NCI-H345 treated with DMSO at 0.1 percent for 48 hours (cell line): Measurements from ENCODE around the gene PI16.
A peak's percentile ranks its signal among the peaks of the same experiment; 100 is the strongest.

Experiments used
- DNase-seq: peaks from one replicate; lab custom pipeline; 2025; ENCODE audit not compliant: unreplicated experiment; lab: John Stamatoyannopoulos, UW

PI16 gene

DNA sequence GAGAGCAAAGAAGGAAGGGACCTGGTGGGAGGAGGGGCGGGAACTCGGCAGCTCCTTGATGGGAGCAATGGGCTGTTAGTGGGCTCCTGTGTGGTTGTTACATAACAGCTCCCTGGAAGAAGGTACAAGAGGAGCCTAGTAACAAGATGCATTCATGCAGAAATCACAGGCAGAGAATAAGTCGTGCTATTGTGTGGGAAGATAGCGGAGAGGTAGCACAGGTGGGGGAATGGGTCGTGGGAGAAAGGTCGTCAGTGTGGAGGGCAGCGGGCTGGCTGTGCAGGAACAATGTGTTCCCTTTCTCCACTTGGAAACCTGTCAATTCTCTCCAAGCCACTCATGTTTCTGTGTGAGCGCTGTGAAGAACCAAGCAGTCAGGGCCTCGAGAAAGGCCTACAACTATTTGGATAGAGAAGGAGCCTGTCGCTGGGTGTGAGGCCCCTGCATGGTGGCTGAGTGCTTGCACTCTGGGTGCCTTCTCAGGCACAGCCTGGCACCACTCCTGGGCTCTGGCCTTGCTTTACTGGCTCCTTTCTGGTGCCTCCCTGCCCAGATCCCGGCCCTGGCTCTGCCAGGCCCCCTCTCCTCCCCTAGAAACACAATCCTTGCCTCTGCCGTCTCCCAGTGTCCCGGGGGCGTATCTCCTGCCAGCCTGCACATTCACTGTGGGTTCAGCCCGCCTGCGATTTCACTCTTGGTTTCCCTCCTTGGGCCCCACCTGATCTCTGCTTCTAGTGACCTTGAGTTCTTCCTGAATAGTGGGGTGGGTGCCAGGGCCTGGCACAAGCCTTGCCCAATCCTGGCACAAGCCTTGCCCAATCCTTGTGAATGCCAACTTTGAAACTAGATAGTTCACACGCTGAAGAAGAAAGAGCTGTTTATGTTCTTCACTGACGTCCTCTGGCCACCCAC is 43.5 kb downstream of the PI16 start:
- DNase-seq, result no peak

DNA sequence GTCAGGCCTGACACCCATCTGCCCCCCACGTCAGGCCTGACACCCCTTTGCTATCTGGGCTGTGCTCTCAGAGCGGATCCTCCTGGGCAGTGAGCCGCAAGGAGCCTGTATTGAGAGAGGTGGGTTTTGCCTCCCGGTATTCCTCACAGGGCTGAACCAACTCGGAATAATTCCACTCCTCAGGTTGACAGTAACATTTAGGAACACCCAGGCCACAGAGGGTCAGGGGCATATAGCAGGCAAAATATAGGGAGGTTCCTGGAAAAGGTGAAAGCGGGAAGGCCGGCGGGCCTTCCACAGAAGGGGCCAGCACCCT is 44.1 kb downstream of the PI16 start:
- no peak for DNase-seq

DNA sequence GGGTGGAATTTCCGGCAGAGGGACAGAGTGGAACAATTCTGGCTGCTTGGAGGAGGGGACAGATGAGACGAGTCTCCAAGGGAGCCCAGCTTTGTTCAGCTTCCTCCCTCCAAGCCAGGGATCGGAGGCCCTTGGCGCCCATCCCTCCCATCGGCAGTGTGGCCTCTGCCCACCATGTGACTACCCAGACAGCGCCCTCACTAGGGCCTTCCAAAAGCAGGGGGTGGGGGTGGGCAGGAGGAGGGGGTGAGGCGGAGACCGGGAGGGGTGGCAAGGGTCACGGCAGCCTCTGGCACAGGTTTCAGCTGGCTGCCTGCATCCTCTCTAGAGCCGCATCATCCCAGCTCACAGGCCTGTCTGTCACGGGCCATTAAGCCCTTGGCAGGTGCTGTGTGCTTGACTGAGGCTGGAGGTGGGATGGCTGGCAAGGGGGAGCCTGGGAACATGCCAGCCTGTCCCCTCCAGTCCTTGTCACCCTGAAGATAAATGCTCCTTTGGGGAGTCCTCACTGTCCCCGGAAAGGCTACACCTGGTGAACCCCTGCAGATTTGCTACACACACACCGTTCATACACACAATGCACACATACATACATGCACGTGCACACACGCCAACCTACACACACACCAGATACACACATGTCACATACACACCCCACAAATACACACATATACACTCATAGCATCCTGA is 44.7 kb downstream of the PI16 start:
- peak; percentile 94 for DNase-seq

DNA sequence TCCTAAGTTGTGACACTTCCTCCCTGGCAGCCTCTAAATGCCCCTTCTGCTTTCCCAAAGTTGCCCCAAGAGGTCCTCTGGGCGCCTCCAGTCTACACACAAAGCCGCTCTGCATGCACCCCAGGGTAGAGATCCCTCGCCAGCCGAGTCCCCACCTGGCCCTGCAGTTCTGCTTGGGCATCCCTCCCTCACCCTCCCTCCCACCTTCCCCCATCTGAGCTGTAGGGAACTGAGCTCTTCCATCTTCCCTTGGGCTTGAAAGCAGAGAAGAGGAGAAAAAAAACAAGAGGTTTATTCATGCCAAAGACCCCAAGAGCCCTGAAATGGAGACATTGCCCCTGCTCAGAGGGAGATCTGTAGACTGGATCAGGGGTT is 45.2 kb downstream of the PI16 start:
- DNase-seq, result peak; percentile 81

DNA sequence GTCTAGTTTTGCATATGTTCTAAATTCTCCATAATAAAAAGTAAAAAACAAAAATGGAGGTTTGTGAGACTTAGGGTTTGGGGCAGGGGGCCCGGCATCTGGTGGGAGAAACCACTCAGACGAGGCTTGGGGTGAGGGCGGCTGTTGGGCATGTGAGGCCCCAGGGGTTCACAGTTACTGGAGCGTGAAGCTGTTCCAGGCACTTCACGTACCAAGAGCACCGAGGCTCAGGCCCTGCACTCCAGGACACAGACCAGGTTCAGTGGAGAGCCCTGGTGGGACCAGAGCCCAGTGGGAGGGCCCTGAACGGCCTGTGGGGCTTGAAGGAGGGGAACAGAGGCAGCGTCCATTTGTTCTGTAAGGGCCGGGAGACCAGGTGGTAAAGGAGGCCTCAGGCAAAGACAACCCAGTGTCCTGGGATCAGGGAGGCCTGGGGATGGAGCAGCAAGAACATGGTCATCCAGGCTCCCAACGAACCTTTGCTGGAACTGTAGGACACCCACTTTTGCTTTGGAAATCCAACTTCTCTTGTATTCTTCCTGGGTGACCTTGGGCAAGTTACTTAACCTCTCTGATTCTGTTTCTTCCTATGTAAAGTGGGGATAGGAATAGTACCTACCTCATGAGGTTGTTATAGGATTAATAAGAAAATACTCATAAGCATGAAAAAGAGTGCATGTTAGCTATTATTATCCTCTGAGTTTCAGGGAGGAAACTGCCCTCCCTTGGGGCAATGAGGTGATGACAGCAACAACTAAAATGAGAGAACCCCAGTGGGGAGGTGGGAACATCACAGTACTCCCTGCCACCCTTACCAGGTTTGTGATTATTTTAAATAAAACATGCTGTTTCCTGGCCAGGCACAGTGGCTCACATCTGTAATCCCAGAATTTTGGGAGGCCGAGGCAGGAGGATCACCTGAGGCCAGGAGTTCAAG is 49.8 kb downstream of the PI16 start:
- DNase-seq, result no peak

DNA sequence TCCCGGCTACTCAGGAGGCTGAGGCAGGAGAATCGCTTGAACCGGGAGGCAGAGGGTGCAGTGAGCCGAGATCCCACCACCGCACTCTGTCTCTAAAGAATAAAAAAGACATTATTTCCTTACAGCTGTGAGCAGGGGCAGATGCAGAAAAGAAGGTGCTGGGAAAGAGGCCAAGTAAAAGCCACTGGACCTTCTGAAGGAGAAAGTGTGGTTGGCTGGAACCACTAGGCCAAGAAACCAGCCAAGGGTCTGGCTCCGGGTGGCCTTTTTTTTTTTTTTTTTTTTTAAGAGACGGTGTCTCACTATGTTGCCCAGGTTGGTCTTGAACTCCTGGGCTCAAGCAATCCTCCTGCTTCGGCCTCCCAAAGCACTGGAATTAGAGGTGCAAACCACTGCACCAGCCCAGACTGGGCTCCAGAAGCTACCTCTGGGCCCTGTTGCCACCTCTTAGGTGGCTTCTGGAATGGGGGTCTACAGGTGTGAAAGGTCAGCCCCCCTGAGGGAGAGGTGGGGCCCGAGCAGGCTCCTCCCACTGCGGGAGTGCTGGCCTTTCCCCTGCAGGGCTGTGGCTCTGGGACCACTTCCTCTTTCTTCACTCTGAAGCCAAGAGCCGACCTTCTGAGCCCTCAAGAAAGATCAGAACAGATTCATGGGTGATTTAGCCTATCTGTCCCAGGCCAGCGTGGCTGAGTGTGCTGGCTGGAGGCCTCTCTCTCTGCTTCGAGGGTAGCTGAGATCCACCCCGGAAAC is 50.7 kb downstream of the PI16 start, which contains the start of gene FGD2:
FGD2 (plus strand) TSS at position 595 of the 750 bp plus-strand sequence. CDS start 163 bp downstream, outside the sequence.
- no peak for DNase-seq

DNA sequence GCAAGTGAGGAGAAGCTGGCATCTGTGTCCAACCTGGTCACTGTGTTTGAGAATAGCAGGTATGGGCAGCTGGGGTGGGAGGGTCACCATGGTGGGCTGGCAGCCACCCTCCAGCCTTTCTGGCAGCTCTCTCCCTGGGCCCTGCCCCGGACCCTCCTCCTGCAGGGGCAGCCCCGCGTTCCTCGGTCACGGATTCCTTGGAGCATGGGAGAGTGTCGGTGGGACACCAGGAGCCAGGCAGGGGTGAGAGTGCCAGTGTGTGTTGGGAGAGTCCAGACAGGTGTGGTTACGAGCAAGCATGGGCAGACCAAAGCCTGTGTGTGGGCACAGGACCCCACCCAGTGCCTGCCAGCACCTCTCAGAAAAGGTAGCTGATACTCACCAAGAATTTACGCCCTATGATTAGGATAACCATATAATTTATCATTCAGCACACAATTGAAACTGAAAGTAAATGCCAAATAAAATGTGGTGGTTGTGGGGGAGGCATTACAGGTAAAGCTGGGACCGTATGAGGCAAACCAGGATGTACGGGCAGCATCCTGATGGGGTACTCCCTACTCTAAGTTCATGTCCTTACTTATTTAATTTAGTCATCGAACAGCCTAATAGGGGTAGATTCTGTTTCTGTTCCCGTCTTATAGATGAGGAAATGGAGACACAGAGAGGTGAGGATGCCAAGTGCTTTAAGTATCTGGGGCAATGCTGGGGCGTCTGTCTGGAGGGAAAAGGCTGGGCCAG is 51.5 kb downstream of the PI16 start:
- DNase-seq, result no peak

DNA sequence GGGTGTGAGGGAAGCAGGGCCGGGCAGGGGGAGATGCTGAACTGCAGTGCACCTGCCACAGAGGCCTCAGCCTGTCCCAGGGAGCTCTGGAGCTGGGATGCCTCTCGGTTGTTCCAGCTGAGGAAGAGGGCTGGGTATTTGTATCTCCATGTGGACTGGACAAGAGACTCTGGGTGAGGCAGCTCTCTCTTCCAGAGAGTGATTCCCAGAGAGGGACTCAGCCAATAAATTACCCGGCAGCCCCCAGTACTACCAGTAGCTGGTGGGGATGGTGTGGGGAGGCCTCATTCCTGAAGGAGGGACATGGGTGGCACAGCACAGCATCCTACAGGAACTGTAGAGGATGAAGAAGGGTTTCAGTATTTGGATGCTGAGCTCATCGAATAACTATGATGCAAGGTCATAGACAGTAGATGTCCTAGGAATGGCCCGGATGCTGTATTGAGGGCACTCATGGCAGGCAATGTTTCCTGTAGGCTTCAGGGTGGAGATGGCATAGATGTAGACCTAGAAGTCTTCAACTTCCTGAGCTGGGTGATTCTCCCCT is 52.3 kb downstream of the PI16 start:
- no peak for DNase-seq

DNA sequence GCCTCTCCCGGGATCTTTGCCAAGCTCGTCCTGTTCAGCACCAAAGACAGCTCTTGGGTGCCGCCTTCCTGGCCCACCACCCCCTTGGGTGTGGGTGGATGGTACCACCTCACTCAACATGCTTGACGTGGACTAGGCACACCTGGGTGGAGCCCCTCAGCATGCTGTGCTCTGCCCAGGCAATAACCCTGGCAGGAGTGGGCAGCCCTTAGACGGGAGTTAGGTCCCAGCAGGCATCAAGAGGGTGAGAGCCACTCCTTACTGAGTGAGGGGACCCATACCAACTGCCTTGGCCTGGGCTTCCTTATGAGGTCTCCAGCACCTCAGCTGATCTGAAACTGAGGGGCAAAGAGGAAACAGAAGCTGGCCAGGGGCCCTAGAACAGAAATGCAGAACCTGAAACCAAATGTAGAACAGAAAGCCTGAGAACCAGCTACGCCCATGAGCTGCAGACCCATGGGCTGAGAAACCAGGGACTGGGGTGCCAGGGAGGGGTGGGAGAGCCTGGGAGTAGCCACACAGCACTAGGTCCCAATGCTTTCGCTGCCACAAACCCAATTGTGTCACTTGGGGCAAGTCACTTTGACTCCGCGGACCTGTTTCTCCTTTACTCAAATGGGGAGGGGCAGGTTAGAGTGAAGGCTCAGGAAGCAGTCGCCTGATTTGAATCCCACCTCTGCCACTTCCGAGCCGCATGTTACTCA is 53.0 kb downstream of the PI16 start:
- DNase-seq, result no peak

DNA sequence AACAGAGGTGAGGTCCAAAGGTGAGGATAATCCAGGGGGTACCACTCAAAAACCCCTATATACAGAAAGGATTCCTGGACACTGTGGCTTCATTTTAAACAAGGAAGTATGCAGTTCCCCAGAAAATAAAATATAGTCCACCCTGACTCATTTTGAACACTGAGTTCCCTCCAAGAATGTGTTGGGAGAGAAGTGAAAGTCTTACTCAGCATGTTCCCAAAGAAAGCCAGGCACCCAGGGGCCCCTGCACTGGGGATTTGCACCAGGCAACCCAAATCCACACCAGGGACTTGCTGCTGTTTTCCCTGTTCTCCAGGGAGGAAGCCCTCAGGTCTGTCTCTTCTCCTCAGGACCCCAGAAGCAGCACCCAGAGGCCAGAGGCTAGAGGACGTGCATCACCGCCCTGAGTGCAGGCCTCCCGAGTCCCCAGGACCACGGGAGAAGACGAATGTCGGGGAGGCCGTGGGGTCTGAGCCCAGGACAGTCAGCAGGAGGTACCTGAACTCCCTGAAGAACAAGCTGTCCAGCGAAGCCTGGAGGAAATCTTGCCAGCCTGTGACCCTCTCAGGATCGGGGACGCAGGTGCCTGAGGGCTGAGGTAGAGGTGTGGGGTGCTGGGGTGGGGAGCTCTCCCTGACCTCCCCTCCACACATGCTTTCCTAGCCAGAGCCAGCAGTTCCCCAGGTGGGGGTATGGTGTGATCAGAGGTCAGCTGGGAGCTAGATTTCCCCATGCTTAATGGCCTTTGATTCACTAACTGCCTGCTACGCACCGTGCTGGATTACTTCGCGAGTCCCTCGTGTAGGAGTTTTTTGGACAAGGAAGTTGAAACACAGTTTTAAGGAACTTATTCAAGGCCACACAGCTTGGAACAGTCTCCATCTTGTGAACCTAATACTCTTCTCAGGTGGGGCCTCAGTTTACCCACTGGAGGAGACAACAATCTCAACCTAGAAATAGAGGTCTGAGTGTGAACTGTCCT is 54.2 kb downstream of the PI16 start:
- DNase-seq, result no peak

DNA sequence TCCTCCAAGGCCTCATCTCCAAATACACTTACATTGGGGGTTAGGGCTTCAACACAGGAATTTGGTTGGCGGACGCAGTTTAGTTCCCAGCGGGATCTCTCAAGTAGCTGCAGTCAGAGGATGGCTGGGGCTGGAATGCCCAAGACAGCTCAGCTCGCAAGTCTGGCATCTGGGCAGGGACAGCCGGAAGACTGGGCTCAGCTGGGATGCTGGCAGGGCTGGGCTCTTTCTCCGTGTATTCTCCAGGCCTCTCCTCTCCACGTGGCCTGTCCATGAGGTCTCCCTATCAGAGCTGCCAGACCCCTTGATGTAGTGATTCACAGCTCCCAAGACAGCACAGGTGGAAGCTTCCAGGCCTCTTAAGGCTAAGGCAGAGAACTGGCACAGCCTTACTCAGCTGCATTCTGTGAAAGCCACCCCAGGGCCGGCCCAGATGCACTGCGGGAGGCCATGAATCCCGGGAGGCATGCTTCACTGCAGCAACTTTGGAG is 55.9 kb downstream of the PI16 start:
- no peak for DNase-seq

DNA sequence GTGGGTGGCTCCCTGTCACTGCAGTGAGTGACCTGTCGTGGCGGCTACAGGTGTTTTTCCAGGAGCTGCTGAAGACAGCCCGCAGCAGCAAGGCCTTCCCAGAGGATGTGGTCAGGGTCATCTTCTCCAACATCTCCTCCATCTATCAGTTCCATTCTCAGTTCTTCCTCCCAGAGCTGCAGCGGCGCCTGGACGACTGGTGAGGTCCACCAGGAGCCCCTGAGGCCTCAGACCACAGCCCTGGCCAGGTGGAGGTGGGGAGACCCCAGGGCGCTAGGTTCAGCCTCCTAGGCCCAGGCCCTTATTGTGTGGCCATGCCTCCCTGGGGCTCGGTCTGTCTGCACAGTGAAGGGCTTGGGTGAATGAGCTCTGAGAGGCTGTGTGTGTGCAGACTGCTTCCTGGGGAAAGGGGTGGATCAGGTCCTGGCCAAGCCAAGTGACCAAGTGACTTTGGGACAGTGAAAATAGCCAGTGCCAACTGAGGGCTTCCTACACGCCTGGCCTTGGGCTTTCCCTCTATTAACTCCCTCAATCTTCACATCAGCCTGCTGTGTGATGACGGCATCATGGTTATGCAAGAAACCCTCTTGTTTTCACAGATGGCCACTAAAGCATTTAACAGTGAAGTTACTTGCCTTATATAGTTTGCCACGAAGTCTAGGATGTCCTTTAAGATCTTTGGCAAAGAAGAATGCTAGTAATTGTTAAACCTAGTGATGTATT is 57.3 kb downstream of the PI16 start:
- DNase-seq, result no peak

DNA sequence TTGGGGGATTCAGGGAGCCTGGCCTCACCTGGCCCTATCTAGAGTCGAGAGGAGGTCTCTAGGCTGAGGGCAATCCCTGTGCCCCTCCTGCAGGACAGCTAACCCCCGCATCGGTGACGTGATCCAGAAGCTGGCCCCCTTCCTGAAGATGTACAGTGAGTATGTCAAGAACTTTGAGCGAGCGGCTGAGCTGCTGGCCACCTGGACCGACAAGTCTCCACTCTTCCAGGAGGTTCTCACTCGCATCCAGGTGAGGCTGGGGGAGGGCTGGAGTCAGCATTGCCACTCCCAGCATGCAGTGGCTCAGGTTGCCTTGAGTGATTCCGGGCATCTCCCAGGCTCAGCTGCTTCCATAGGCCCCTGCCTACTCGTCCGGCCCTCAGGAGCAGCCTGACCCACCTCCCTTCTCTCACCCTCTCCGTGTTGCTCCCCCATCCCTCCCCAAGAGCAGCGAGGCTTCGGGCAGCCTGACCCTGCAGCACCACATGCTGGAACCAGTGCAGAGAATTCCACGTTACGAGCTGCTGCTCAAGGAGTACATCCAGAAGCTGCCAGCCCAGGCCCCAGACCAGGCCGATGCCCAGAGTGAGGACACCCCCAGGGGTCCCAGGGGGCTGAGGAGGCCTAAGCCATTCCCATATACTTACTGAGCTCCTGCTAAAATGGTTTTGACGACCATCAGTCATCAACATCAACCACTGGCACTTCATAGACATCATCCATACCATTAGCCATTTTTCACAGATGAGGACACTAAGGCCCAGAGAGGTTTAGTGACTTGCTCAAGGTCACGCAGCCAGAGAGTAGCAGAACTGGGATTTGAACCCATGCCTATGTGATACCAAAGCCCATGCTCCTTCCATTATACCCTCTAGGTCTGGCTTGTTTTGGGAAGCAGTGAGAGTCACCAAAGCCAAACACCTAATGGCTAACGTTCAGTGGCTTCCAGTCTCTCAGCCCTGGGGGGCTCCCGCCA is 59.3 kb downstream of the PI16 start:
- DNase-seq, result no peak
